H1 (cell line): ENCODE data around the gene TTC28. TPM values are rescaled to one million over a fixed set of nuclear protein-coding genes. Genes with fewer than 3 reads are reported as not detected.

ENCODE experiments used
- CTCF ChIA-PET: fragments of 300-600 bp; sonication (Branson Sonifier 250); formaldehyde crosslinking; loops from one replicate; lab custom pipeline; 2021; ENCODE audit not compliant: partially characterized antibody; lab: Charles Lee
- POLR2A ChIA-PET: fragments of 300-600 bp; sonication (Branson Sonifier 250); formaldehyde crosslinking; loops from one replicate; lab custom pipeline; 2021; ENCODE audit warnings: inconsistent platforms; ENCODE audit not compliant: partially characterized antibody; lab: Charles Lee
- DNase-seq, 2 experiments: peaks; one replicate each; pipeline versions ENCODE4 v3.0.0 to v3.0.0-alpha.2; 2010 to 2022; ENCODE audit warnings: low spot score in 2 of 2, low read depth in 1 of 2, mixed read lengths in 1 of 2
- FAIRE-seq: peaks from 2 replicates; lab custom pipeline; 2011; peaks lifted over from hg19 to GRCh38; lab: Jason Lieb, UNC
- H2AFZ ChIP-seq: 2 replicates; pipeline ENCODE4 v1.8.1; 2012; ENCODE audit warnings: low read length, inconsistent platforms
- H2AK5ac ChIP-seq: 2 replicates; pipeline ENCODE4 v1.6.1; 2013; ENCODE audit warnings: low read depth, low read length
- H2BK120ac ChIP-seq: replicated peaks from 2 replicates; pipeline ENCODE3; 2013; ENCODE audit warnings: low read depth, low read length, inconsistent platforms
- H2BK12ac ChIP-seq: 2 replicates; pipeline ENCODE4 v1.6.1; 2013; ENCODE audit warnings: low read depth, low read length
- H2BK15ac ChIP-seq: 2 replicates; pipeline ENCODE4 v1.6.1; 2013; ENCODE audit warnings: low read length
- H2BK20ac ChIP-seq: 2 replicates; pipeline ENCODE4 v1.6.1; 2013; ENCODE audit warnings: low read length
- H2BK5ac ChIP-seq: 2 replicates; pipeline ENCODE4 v1.6.1; 2013; ENCODE audit warnings: low read depth, low read length
- H3K14ac ChIP-seq: 2 replicates; pipeline ENCODE4 v1.6.1; 2013; ENCODE audit warnings: inconsistent platforms; ENCODE audit not compliant: insufficient read length
- H3K18ac ChIP-seq: 2 replicates; pipeline ENCODE4 v1.6.1; 2013; ENCODE audit warnings: low read length; ENCODE audit errors: extremely low read depth
- H3K23ac ChIP-seq: 2 replicates; pipeline ENCODE4 v1.6.1; 2013; ENCODE audit warnings: inconsistent platforms; ENCODE audit not compliant: insufficient read length
- H3K23me2 ChIP-seq: 2 replicates; pipeline ENCODE4 v1.6.1; 2013; ENCODE audit warnings: low read depth, low read length
- H3K27ac ChIP-seq: 2 replicates; pipeline ENCODE4 v1.6.1; 2011; ENCODE audit warnings: low read depth, low read length, inconsistent platforms
- H3K27me3 ChIP-seq, 4 experiments: replicated peaks in 1 of 4; 1 replicate in 1 of 4; 2 replicates in 3 of 4; pipeline versions ENCODE4 v1.6.1 to v1.8.1; 2011 to 2013; ENCODE audit warnings: low read length in 3 of 4, mild to moderate bottlenecking in 3 of 4, inconsistent platforms in 2 of 4, mixed read lengths in 2 of 4, moderate library complexity in 1 of 4; ENCODE audit not compliant: control insufficient read depth in 3 of 4, insufficient read depth in 3 of 4; ENCODE audit errors: extremely low read depth in 1 of 4
- H3K36me3 ChIP-seq, 4 experiments: 2 replicates each; pipeline versions ENCODE4 v1.6.1 to v1.8.1; 2011 to 2013; ENCODE audit warnings: mild to moderate bottlenecking in 4 of 4, low read length in 3 of 4, moderate library complexity in 2 of 4, control low read depth in 1 of 4, inconsistent platforms in 1 of 4; ENCODE audit not compliant: insufficient read depth in 4 of 4, control insufficient read depth in 2 of 4
- H3K4ac ChIP-seq: replicated peaks from 2 replicates; pipeline ENCODE3; 2013; ENCODE audit warnings: low read length, low read depth, mixed read lengths, inconsistent platforms; ENCODE audit not compliant: insufficient read length
- H3K4me1 ChIP-seq, 4 experiments: replicated peaks in 1 of 4; 1 replicate in 1 of 4; 2 replicates in 3 of 4; pipeline versions ENCODE4 v1.6.1 to v1.8.1; 2011 to 2013; ENCODE audit warnings: low read length in 3 of 4, inconsistent platforms in 2 of 4, mixed read lengths in 1 of 4; ENCODE audit not compliant: insufficient read depth in 4 of 4, control insufficient read depth in 3 of 4
- H3K4me2 ChIP-seq, 2 experiments: 2 replicates each; pipeline versions ENCODE4 v1.6.1 to v1.8.1; 2011 to 2013; ENCODE audit warnings: low read depth in 2 of 2, low read length in 2 of 2, control low read depth in 1 of 2, inconsistent platforms in 1 of 2, mild to moderate bottlenecking in 1 of 2; ENCODE audit not compliant: insufficient read depth in 1 of 2
- H3K4me3 ChIP-seq, 4 experiments: fragments of 200-600, 300-600 bp in 1 of 4; sonication (generic), shearing (Covaris generic), sonication (Bioruptor Twin) in 1 of 4; 2 replicates each; pipeline versions ENCODE4 v1.5.1 to v1.8.1; 2011 to 2016; ENCODE audit warnings: low read length in 4 of 4, low read depth in 3 of 4, control low read depth in 2 of 4, inconsistent platforms in 2 of 4, mild to moderate bottlenecking in 2 of 4, mixed read lengths in 1 of 4, moderate library complexity in 1 of 4; ENCODE audit not compliant: insufficient read depth in 2 of 4; ENCODE audit errors: extremely low read depth in 1 of 4
- H3K56ac ChIP-seq: replicated peaks from 2 replicates; pipeline ENCODE3; 2013; ENCODE audit warnings: low read depth, mild to moderate bottlenecking, mixed read lengths, low read length, inconsistent platforms; ENCODE audit not compliant: insufficient read length
- H3K79me1 ChIP-seq: 2 replicates; pipeline ENCODE4 v1.6.1; 2013; ENCODE audit warnings: low read depth, low read length, control low read depth
- H3K79me2 ChIP-seq, 2 experiments: 2 replicates each; pipeline versions ENCODE4 v1.6.1 to v1.8.1; 2012 to 2013; ENCODE audit warnings: low read length in 2 of 2, mild to moderate bottlenecking in 2 of 2, inconsistent platforms in 1 of 2; ENCODE audit not compliant: insufficient read depth in 2 of 2, control insufficient read depth in 1 of 2
- H3K9ac ChIP-seq, 4 experiments: replicated peaks in 1 of 4; 1 replicate in 1 of 4; 2 replicates in 3 of 4; pipeline versions ENCODE4 v1.6.1 to v1.8.1; 2011 to 2013; ENCODE audit warnings: low read depth in 3 of 4, low read length in 3 of 4, control low read depth in 2 of 4, mild to moderate bottlenecking in 2 of 4, moderate library complexity in 2 of 4, inconsistent platforms in 1 of 4; ENCODE audit errors: extremely low read depth in 1 of 4
- H3K9me3 ChIP-seq, 2 experiments: 2 replicates each; pipeline versions ENCODE4 v1.6.1 to v1.8.1; 2012 to 2013; ENCODE audit warnings: mild to moderate bottlenecking in 2 of 2, moderate library complexity in 2 of 2, control low read depth in 1 of 2, inconsistent platforms in 1 of 2, low read depth in 1 of 2, low read length in 1 of 2, mixed read lengths in 1 of 2; ENCODE audit not compliant: insufficient read depth in 2 of 2
- H4K20me1 ChIP-seq, 2 experiments: replicated peaks in 1 of 2; 2 replicates each; pipeline versions ENCODE3 to v1.8.1; 2011 to 2013; ENCODE audit warnings: inconsistent platforms in 2 of 2, low read length in 2 of 2, mild to moderate bottlenecking in 1 of 2; ENCODE audit not compliant: insufficient read depth in 2 of 2, control insufficient read depth in 1 of 2
- H4K5ac ChIP-seq: 2 replicates; pipeline ENCODE4 v1.6.1; 2013; ENCODE audit warnings: low read length, low read depth, mixed read lengths, inconsistent platforms; ENCODE audit not compliant: insufficient read length
- H4K8ac ChIP-seq: 2 replicates; pipeline ENCODE4 v1.8.0; 2013; ENCODE audit warnings: mild to moderate bottlenecking, moderate library complexity, low read length, inconsistent platforms; ENCODE audit not compliant: insufficient read depth; ENCODE audit errors: extremely low read depth
- H4K91ac ChIP-seq: replicated peaks from 2 replicates; pipeline ENCODE3; 2013; ENCODE audit warnings: low read length, mixed read lengths, inconsistent platforms; ENCODE audit not compliant: insufficient read length
- BCL11A ChIP-seq, 2 experiments: IDR thresholded peaks; one replicate each; pipeline ENCODE4 v1.6.1; 2011; ENCODE audit warnings: low read depth in 2 of 2, low read length in 2 of 2, mild to moderate bottlenecking in 2 of 2
- BRCA1 ChIP-seq: IDR thresholded peaks from 2 replicates; pipeline ENCODE4 v1.6.1; 2012; ENCODE audit warnings: low read depth, low read length, improper control_type of control experiment
- JUND ChIP-seq: IDR thresholded peaks from 2 replicates; pipeline ENCODE4 v1.6.1; 2011; ENCODE audit warnings: mild to moderate bottlenecking, improper control_type of control experiment, low read length
- NRF1 ChIP-seq: IDR thresholded peaks from 2 replicates; pipeline ENCODE4 v1.6.1; 2011; ENCODE audit warnings: mild to moderate bottlenecking, low read depth, low read length, improper control_type of control experiment
- RBBP5 ChIP-seq: IDR thresholded peaks from 2 replicates; pipeline ENCODE4 v1.7.1; 2012; ENCODE audit warnings: low read depth, mild to moderate bottlenecking, inconsistent platforms, low read length, moderate library complexity, borderline replicate concordance
- RNF2 ChIP-seq: fragments of 200-900, 300-1000 bp; sonication (generic); IDR thresholded peaks from 2 replicates; pipeline ENCODE4 v1.7.1; 2016; ENCODE audit warnings: borderline replicate concordance, low read depth, mild to moderate bottlenecking, antibody characterized with exemption, low read length; ENCODE audit not compliant: poor library complexity, severe bottlenecking; ENCODE audit errors: missing control alignments
- SUZ12 ChIP-seq: fragments of 200-600 bp; sonication (generic); IDR thresholded peaks from 2 replicates; pipeline ENCODE4 v1.6.1; 2012; ENCODE audit warnings: mild to moderate bottlenecking, inconsistent platforms, low read length, moderate library complexity, mixed read lengths
- USF2 ChIP-seq: IDR thresholded peaks from 2 replicates; pipeline ENCODE4 v1.6.1; 2011; ENCODE audit warnings: low read length, improper control_type of control experiment
- WGBS, 2 experiments: shearing (Covaris generic) in 1 of 2; methylation state at CpG; one replicate each; pipeline versions ENCODE4 v1.1.6 to v1.1.7; 2013 to 2015; ENCODE audit warnings: low lambda C conversion rate in 2 of 2, mixed read lengths in 2 of 2, inconsistent platforms in 1 of 2, low coverage in 1 of 2, missing lambda C conversion rate in 1 of 2; ENCODE audit not compliant: insufficient replicate concordance in 2 of 2, insufficient coverage in 1 of 2, insufficient read length in 1 of 2; ENCODE audit errors: extremely low coverage in 1 of 2, missing lambda C conversion rate in 1 of 2; 5-methylcytosine and 5-hydroxymethylcytosine counted together
- polyA plus RNA-seq, 7 experiments: library from polyadenylated mRNA; depleted of rRNA in 3 of 7; stranded (reverse) in 5 of 7; unstranded in 2 of 7; fragments of >200 nt in 5 of 7; fragments of 200-250 nt in 2 of 7; gene quantifications; 1 replicate in 5 of 7; 2 replicates in 1 of 7; 4 replicates in 1 of 7; pipeline versions ENCODE4 v1.2.1 to v1.2.3, GENCODE V29; 2011 to 2013; ENCODE audit warnings: missing spikeins in 2 of 7, mixed read lengths in 2 of 7
- total RNA-seq: library from RNA; stranded (reverse); fragmentation: NEBNext Ultra II Directional; extraction: Animal tissue kit (Norgen Biotek cat#: 25700); gene quantifications from 2 replicates; pipeline ENCODE4 v1.2.1, GENCODE V29; 2021
- TF ChIP-seq, protein P1 (sequence below): IDR thresholded peaks from 2 replicates; pipeline ENCODE4 v1.6.1; 2012; ENCODE audit warnings: inconsistent platforms
- TF ChIP-seq, protein P2 (sequence below): IDR thresholded peaks from 2 replicates; pipeline ENCODE4 v1.6.1; 2012; ENCODE audit warnings: low read length, inconsistent platforms

TTC28 gene
- total and polyA plus RNA-seq, 2 of the 8 experiments (the other 6 are each of a cell fraction or from before 2014, with no cell fraction given): 2.6 to 12.6 TPM

DNA sequence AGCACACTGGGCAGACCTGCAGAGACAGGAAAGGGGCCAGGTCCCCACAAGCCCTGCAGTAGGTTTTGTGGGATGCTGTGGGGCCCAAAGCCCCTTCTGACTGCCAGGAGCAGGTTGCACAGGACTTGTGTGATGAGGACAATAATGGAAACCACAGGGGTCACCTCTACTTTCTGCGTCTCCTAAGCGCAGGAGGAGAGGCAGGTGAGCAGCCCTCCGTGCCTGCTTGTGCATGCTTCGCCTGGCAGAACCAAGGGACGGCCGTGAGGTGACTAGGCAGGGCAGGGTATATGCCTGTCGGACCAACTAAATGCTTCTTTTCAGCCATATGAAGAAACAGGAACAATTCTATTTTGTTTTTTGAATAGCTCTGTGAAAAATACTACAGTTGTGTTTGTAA is 682.7 kb downstream of the TTC28 start:
- CTCF ChIA-PET: interaction anchor here (0.6 to 2.2 kb wide), 3 partner anchors 23 to 740 kb away, joined by 3 to 6 read pairs (median 3); no protein-coding TSS in a partner anchor
- H4K8ac ChIP-seq: no peak overlapping the region
- TF ChIP-seq JUND (no peak), BRCA1 (no peak), RBBP5 (no peak), RNF2 (no peak), NRF1 (no peak), BCL11A (IDR thresholded peaks at IDR 0.05; ENCODE audit: low read depth in 2 of 2, low read length in 2 of 2) (no peak), SUZ12 (no peak), USF2 (no peak)
- TF ChIP-seq, protein P1, sequence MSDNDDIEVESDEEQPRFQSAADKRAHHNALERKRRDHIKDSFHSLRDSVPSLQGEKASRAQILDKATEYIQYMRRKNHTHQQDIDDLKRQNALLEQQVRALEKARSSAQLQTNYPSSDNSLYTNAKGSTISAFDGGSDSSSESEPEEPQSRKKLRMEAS: no peak
- TF ChIP-seq, protein P2, sequence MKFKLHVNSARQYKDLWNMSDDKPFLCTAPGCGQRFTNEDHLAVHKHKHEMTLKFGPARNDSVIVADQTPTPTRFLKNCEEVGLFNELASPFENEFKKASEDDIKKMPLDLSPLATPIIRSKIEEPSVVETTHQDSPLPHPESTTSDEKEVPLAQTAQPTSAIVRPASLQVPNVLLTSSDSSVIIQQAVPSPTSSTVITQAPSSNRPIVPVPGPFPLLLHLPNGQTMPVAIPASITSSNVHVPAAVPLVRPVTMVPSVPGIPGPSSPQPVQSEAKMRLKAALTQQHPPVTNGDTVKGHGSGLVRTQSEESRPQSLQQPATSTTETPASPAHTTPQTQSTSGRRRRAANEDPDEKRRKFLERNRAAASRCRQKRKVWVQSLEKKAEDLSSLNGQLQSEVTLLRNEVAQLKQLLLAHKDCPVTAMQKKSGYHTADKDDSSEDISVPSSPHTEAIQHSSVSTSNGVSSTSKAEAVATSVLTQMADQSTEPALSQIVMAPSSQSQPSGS: no peak

More for the DNA sequence above, 682.7 kb downstream of the TTC28 start:
- Histone ChIP-seq H3K79me1 (0 out of 2 replicates have a peak, but pooled peaks cover 2% of the 10 kb centered on the region), H3K36me3 (no peaks in the 10 kb centered on the region), H3K79me2 (no peaks in the 10 kb centered on the region), H3K23me2 (no peaks in the 10 kb centered on the region; the same call in 1 of the 2 replicates), H3K4me3 (no peak overlapping the region), H2BK12ac (no peak overlapping the region), H2BK15ac (no peak overlapping the region), H3K4me2 (no peak overlapping the region), H2BK5ac (no peak overlapping the region), H4K91ac (no peak overlapping the region), H3K18ac (no peak overlapping the region), H4K5ac (no peak overlapping the region), H2BK20ac (no peak overlapping the region), H2BK120ac (no peak overlapping the region), H3K27me3 (peaks cover 0 to 2% (median 0%) of the 10 kb centered on the region in 4 experiments; a peak in 1 of 7 replicates), H3K9ac (no peak overlapping the region), H3K9me3 (no peaks in the 10 kb centered on the region), H3K4me1 (peaks cover 0 to 14% (median 12%) of the 10 kb centered on the region in 4 experiments; a peak in 6 of 7 replicates), H3K23ac (no peak overlapping the region), H3K14ac (no peak overlapping the region), H2AFZ (no peak overlapping the region), H3K56ac (no peak overlapping the region), H4K20me1 (peaks cover 0 to 1% of the 10 kb centered on the region in 2 experiments), H3K4ac (no peak overlapping the region), H2AK5ac (no peak overlapping the region), H3K27ac (no peak overlapping the region)
- 84% methylated on average over 7 of the region's 7 CpGs; no CpG with 5 or more reads in 1 of the 2 experiments for WGBS, 2 experiments
- POLR2A ChIA-PET: no interaction called here
- DNase-seq (no peak), FAIRE-seq (no peak)
